PC-9 (cell line): ENCODE data around the gene CHKB. TPM values are rescaled to one million over a fixed set of nuclear protein-coding genes. Genes with fewer than 3 reads are reported as not detected.

Experiments used
- BruUV-seq: library from RNA; stranded (reverse); fragments of 400-500 nt; replicated peaks from 2 replicates; lab custom pipeline; 2021; lab: Mats Ljungman, UMichigan
- CTCF ChIA-PET: fragments of 300-600 bp; sonication (Branson Sonifier 250); formaldehyde crosslinking; loops from one replicate; lab custom pipeline; 2022; ENCODE audit warnings: antibody characterized with exemption; lab: Charles Lee
- POLR2A ChIA-PET: fragments of 300-600 bp; sonication (Branson Sonifier 250); formaldehyde crosslinking; loops from one replicate; lab custom pipeline; 2022; ENCODE audit warnings: antibody characterized with exemption; ENCODE audit not compliant: unreplicated experiment; lab: Charles Lee
- DNase-seq, 2 experiments: peaks; one replicate each; pipeline versions ENCODE4 v3.0.0 to v3.0.0-alpha.2; 2015 to 2022; ENCODE audit warnings: mixed read lengths in 1 of 2
- H2AFZ ChIP-seq: fragments of 200-600 bp; sonication (generic); 2 replicates; pipeline ENCODE4 v1.8.1; 2017; ENCODE audit warnings: antibody characterized with exemption
- H3F3A ChIP-seq: fragments of 200-600 bp; sonication (generic); 2 replicates; pipeline ENCODE4 v1.8.1; 2017; ENCODE audit warnings: antibody characterized with exemption, mild to moderate bottlenecking, low read depth; ENCODE audit not compliant: insufficient read depth
- H3K27ac ChIP-seq: fragments of 200-600 bp; sonication (generic); 2 replicates; pipeline ENCODE4 v1.6.1; 2016; ENCODE audit warnings: mixed run types
- H3K27me3 ChIP-seq: fragments of 200-600 bp; sonication (generic); 2 replicates; pipeline ENCODE4 v1.6.1; 2016; ENCODE audit warnings: low read depth, mixed run types; ENCODE audit not compliant: insufficient read depth
- H3K36me3 ChIP-seq: fragments of 200-600 bp; sonication (generic); 2 replicates; pipeline ENCODE4 v1.6.1; 2016; ENCODE audit warnings: low read depth, mixed run types
- H3K4me1 ChIP-seq: fragments of 200-600 bp; sonication (generic); replicated peaks from 2 replicates; pipeline ENCODE4 v1.6.1; 2016; ENCODE audit warnings: mixed run types; ENCODE audit not compliant: insufficient read depth
- H3K4me2 ChIP-seq: fragments of 200-600 bp; sonication (generic); 2 replicates; pipeline ENCODE4 v1.6.1; 2017; ENCODE audit warnings: mixed run types
- H3K4me3 ChIP-seq: fragments of 200-600 bp; sonication (generic); 2 replicates; pipeline ENCODE4 v1.6.1; 2016; ENCODE audit warnings: mixed run types
- H3K79me2 ChIP-seq: fragments of 200-600 bp; sonication (generic); 2 replicates; pipeline ENCODE4 v1.6.1; 2017; ENCODE audit warnings: low read depth, mixed run types
- H3K9me2 ChIP-seq: fragments of 200-600 bp; sonication (generic); 2 replicates; pipeline ENCODE4 v1.8.1; 2017; ENCODE audit warnings: mild to moderate bottlenecking; ENCODE audit not compliant: insufficient read depth
- H3K9me3 ChIP-seq: fragments of 200-600 bp; sonication (generic); 2 replicates; pipeline ENCODE4 v1.8.1; 2016; ENCODE audit warnings: low read depth; ENCODE audit not compliant: insufficient read depth
- H4K20me1 ChIP-seq: fragments of 200-600 bp; sonication (generic); 2 replicates; pipeline ENCODE4 v1.8.1; 2017; ENCODE audit not compliant: insufficient read depth
- CTCF ChIP-seq: fragments of 200-600 bp; sonication (generic); conservative IDR thresholded peaks from 2 replicates; pipeline ENCODE4 v1.6.1; 2017; ENCODE audit warnings: mixed run types, antibody characterized with exemption, mild to moderate bottlenecking, moderate library complexity
- EZH2 ChIP-seq: fragments of 200-600 bp; sonication (generic); IDR thresholded peaks from 2 replicates; pipeline ENCODE4 v1.8.0; 2017; ENCODE audit warnings: antibody characterized with exemption, low read depth
- intact Hi-C: fragments of 100-400 bp; cut with micrococcal nuclease; formaldehyde crosslinking; loops from one replicate; pipeline ENCODE4 v1.10.0; 2022; ENCODE audit not compliant: unreplicated experiment
- total RNA-seq: library from RNA; stranded (reverse); gene quantifications from 2 replicates; pipeline ENCODE4 v1.2.3, GENCODE V29; 2021

CHKB gene
- total RNA-seq, 1 experiment from 2014 or later = 60.0 TPM

- H3F3A ChIP-seq = peaks cover 55% of the 10 kb centered on the region
- BruUV-seq = no TSS peak
- no peaks in the 10 kb centered on the region for H3K27me3 ChIP-seq
- H3K4me2 ChIP-seq = peak overlapping the region; percentile 85
- H4K20me1 ChIP-seq = no peaks in the 10 kb centered on the region
- intact Hi-C loops = loop anchor here (2.0 kb wide), 1 partner anchor 31 kb away; the partner anchor contains the start of gene SYCE3
- H3K36me3 ChIP-seq = no peaks in the 10 kb centered on the region
- no peaks in the 10 kb centered on the region for H3K9me2 ChIP-seq
- no peaks in the 10 kb centered on the region for H3K79me2 ChIP-seq
- H3K9me3 ChIP-seq = no peaks in the 10 kb centered on the region
- peaks cover 26% of the 10 kb centered on the region for H3K4me1 ChIP-seq
- ChIA-PET CTCF (interaction anchor here (1.3 kb wide), 1 partner anchor 31 kb away, joined by 5 read pairs; the partner anchor contains the start of gene SYCE3), POLR2A (interaction anchor here (1.2 kb wide), 1 partner anchor 31 kb away, joined by 3 read pairs; the partner anchor contains the start of gene SYCE3)
- H3K4me3 ChIP-seq = peak overlapping the region; percentile 87
- H2AFZ ChIP-seq = peak overlapping the region; percentile 78
- peak overlapping the region; percentile 60 for H3K27ac ChIP-seq
- DNase-seq = peak in 1 of 2 experiments; percentile 52
- TF ChIP-seq EZH2 (no peak), CTCF (no peak)
These were observed 51.1 kb downstream of the CHKB start for GRCh38 chr22:50531546-50531961.

- H3K4me2 ChIP-seq = peak overlapping the region; percentile 85
- H3K36me3 ChIP-seq = no peaks in the 10 kb centered on the region
- no peaks in the 10 kb centered on the region for H3K9me3 ChIP-seq
- DNase-seq = peak; percentile 71
- H3K4me1 ChIP-seq = peaks cover 26% of the 10 kb centered on the region
- ChIA-PET POLR2A (no interaction called here), CTCF (interaction anchor here (1.3 kb wide), 1 partner anchor 32 kb away, joined by 5 read pairs; the partner anchor contains the start of gene SYCE3)
- H4K20me1 ChIP-seq = no peaks in the 10 kb centered on the region
- H3K9me2 ChIP-seq = no peaks in the 10 kb centered on the region
- TF ChIP-seq EZH2 (no peak), CTCF (no peak)
- H2AFZ ChIP-seq = peak overlapping the region; percentile 78
- no peaks in the 10 kb centered on the region for H3K79me2 ChIP-seq
- H3K27me3 ChIP-seq = no peaks in the 10 kb centered on the region
- peak overlapping the region; percentile 60 for H3K27ac ChIP-seq
- intact Hi-C loops = loop anchor here (1.0 to 2.0 kb wide), 2 partner anchors 8 to 32 kb away; partner anchors contain the start of gene SYCE3
- H3K4me3 ChIP-seq = peak overlapping the region; percentile 87
- peaks cover 59% of the 10 kb centered on the region for H3F3A ChIP-seq
- TSS peak; percentile 49 for BruUV-seq
These were observed 51.6 kb downstream of the CHKB start for GRCh38 chr22:50530877-50531545.

DNA sequence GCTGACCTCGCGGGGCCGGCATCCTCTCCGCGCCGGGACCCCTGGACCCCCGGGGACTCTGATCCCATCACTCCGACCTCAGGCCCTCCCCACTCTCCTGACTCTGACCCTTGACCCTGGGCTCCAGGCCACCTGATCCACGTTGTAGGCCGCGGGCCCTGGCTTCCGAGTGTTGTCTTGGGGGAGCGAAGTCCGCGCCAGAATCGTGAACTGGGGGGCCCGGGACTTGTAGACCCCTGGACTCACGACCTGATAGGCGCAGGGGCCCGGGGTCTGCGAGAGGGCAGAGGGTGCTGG, 52.1 kb downstream of the CHKB start:
- Histone ChIP-seq H2AFZ (peak overlapping the region; percentile 78; the same call in 1 of the 2 replicates), H4K20me1 (no peaks in the 10 kb centered on the region), H3K4me2 (peak overlapping the region; percentile 85), H3K4me3 (peak overlapping the region; percentile 87), H3K27ac (peak overlapping the region; percentile 60), H3K36me3 (no peaks in the 10 kb centered on the region), H3F3A (peaks cover 64% of the 10 kb centered on the region), H3K9me2 (no peaks in the 10 kb centered on the region), H3K27me3 (no peaks in the 10 kb centered on the region), H3K9me3 (no peaks in the 10 kb centered on the region), H3K79me2 (no peaks in the 10 kb centered on the region), H3K4me1 (peaks cover 26% of the 10 kb centered on the region)
- BruUV-seq = no TSS peak
- CTCF ChIA-PET = no interaction called here
- DNase-seq = no peak
- intact Hi-C loops = loop anchor here (1.0 to 2.0 kb wide), 2 partner anchors 9 to 32 kb away; partner anchors contain the start of gene SYCE3
- no peak for TF ChIP-seq CTCF
- TF ChIP-seq EZH2 = no peak
- POLR2A ChIA-PET = no interaction called here
